GM23338 (cell line): ENCODE results near the gene BAHCC1. TPM values are rescaled to one million over a fixed set of nuclear protein-coding genes. Genes with fewer than 3 reads are reported as not detected.

Experiments
- ATAC-seq: fragments of 200-7000 bp; cut with Tn5 transposase; 3 replicates; pipeline ENCODE4 v1.9.1; 2020
- DNase-seq: peaks from one replicate; pipeline ENCODE4 v3.0.0-alpha.2; 2015; ENCODE audit warnings: low spot score
- H2AFZ ChIP-seq: fragments of 200-600 bp; sonication (generic); 2 replicates; pipeline ENCODE4 v1.8.0; 2016; ENCODE audit warnings: antibody characterized with exemption, mild to moderate bottlenecking, moderate library complexity
- H3F3A ChIP-seq: fragments of 200-600 bp; sonication (generic); replicated peaks from 2 replicates; pipeline ENCODE4 v1.8.0; 2017; ENCODE audit warnings: antibody characterized with exemption, mixed run types, low read depth
- H3K27ac ChIP-seq: fragments of 200-600 bp; sonication (generic); 2 replicates; pipeline ENCODE4 v1.6.1; 2016; ENCODE audit warnings: low read depth
- H3K27me3 ChIP-seq: fragments of 200-600 bp; sonication (generic); 2 replicates; pipeline ENCODE4 v1.8.0; 2016; ENCODE audit warnings: mild to moderate bottlenecking, mixed run types, moderate library complexity; ENCODE audit not compliant: insufficient read depth
- H3K36me3 ChIP-seq: fragments of 200-600 bp; sonication (generic); 2 replicates; pipeline ENCODE4 v1.8.0; 2016; ENCODE audit warnings: mild to moderate bottlenecking; ENCODE audit not compliant: insufficient read depth
- H3K4me1 ChIP-seq: fragments of 200-600 bp; sonication (generic); 2 replicates; pipeline ENCODE4 v1.8.0; 2016; ENCODE audit warnings: mild to moderate bottlenecking, moderate library complexity; ENCODE audit not compliant: insufficient read depth
- H3K4me2 ChIP-seq: fragments of 200-600 bp; sonication (generic); 2 replicates; pipeline ENCODE4 v1.7.1; 2017; ENCODE audit warnings: mixed run types
- H3K4me3 ChIP-seq: fragments of 200-600 bp; sonication (generic); 2 replicates; pipeline ENCODE4 v1.6.1; 2016; ENCODE audit warnings: mixed run types
- H3K79me2 ChIP-seq: fragments of 200-600 bp; sonication (generic); replicated peaks from 2 replicates; pipeline ENCODE4 v1.8.0; 2017; ENCODE audit warnings: mild to moderate bottlenecking; ENCODE audit not compliant: insufficient read depth
- H3K9me2 ChIP-seq: fragments of 200-600 bp; sonication (generic); 2 replicates; pipeline ENCODE4 v1.8.0; 2017; ENCODE audit not compliant: insufficient read depth
- H4K20me1 ChIP-seq: fragments of 200-600 bp; sonication (generic); replicated peaks from 2 replicates; pipeline ENCODE4 v1.8.0; 2017; ENCODE audit warnings: mild to moderate bottlenecking; ENCODE audit not compliant: insufficient read depth
- H3K27ac Mint-ChIP-seq: 2 replicates; pipeline ENCODE4 v1.8.0; 2020; ENCODE audit warnings: inconsistent platforms, mild to moderate bottlenecking, moderate library complexity, mixed read lengths
- H3K27me3 Mint-ChIP-seq: 3 replicates; pipeline ENCODE4 v1.8.0; 2022; ENCODE audit warnings: low read depth, mild to moderate bottlenecking, moderate library complexity, mixed read lengths, inconsistent platforms; ENCODE audit not compliant: insufficient read depth, poor library complexity
- H3K36me3 Mint-ChIP-seq: 3 replicates; pipeline ENCODE4 v1.8.0; 2021; ENCODE audit warnings: low read depth, mild to moderate bottlenecking, inconsistent platforms, moderate library complexity, mixed read lengths
- H3K4me1 Mint-ChIP-seq: 3 replicates; pipeline ENCODE4 v1.8.0; 2020; ENCODE audit warnings: mild to moderate bottlenecking, inconsistent platforms, mixed read lengths
- H3K4me3 Mint-ChIP-seq: 3 replicates; pipeline ENCODE4 v1.8.0; 2021; ENCODE audit warnings: moderate library complexity, mild to moderate bottlenecking, inconsistent platforms, mixed read lengths
- H3K9me3 Mint-ChIP-seq: 3 replicates; pipeline ENCODE4 v1.8.0; 2020; ENCODE audit warnings: moderate library complexity, mild to moderate bottlenecking, inconsistent platforms, mixed read lengths
- EZH2 ChIP-seq: fragments of 200-600 bp; sonication (generic); IDR thresholded peaks from one replicate; pipeline ENCODE4 v1.8.0; 2017; ENCODE audit warnings: antibody characterized with exemption, mild to moderate bottlenecking, low read depth; ENCODE audit not compliant: unreplicated experiment
- JUNB ChIP-seq: IDR thresholded peaks from one replicate; pipeline ENCODE4 v1.6.1; 2016; ENCODE audit warnings: antibody characterized with exemption; ENCODE audit not compliant: unreplicated experiment
- NANOG ChIP-seq: IDR thresholded peaks from 2 replicates; pipeline ENCODE4 v1.6.1; 2016; ENCODE audit warnings: antibody characterized with exemption, borderline replicate concordance
- POLR2AphosphoS5 ChIP-seq: IDR thresholded peaks from 2 replicates; pipeline ENCODE4 v1.6.1; 2016; ENCODE audit warnings: antibody characterized with exemption, low read depth
- STAT1 ChIP-seq: IDR thresholded peaks from one replicate; pipeline ENCODE4 v1.6.1; 2016; ENCODE audit warnings: antibody characterized with exemption; ENCODE audit not compliant: unreplicated experiment
- ZNF114 ChIP-seq: fragments of 250-450 bp; sonication (Bioruptor Pico); IDR thresholded peaks from 2 replicates; pipeline ENCODE4 v1.5.0; 2020; ENCODE audit warnings: mild to moderate bottlenecking, moderate library complexity
- ZNF331 ChIP-seq: fragments of 250-450 bp; sonication (Bioruptor Pico); IDR thresholded peaks from 2 replicates; pipeline ENCODE4 v1.5.0; 2020; ENCODE audit warnings: low read depth, mild to moderate bottlenecking, moderate library complexity
- polyA plus RNA-seq: library from polyadenylated mRNA; unstranded; fragments of >200 nt; fragmentation: Nextera tagmentation; extraction: Ambion mirVana; gene quantifications from 2 replicates; pipeline ENCODE4 v1.2.1, GENCODE V29; 2016
- total RNA-seq: library from RNA; depleted of rRNA; stranded (reverse); fragments of >200 nt; shearing (Covaris generic); gene quantifications from 2 replicates; pipeline ENCODE4 v1.2.3, GENCODE V29; 2014
- TF ChIP-seq, protein P1 (sequence below), 2 experiments: fragments of 200-600 bp in 1 of 2; sonication (generic) in 1 of 2; conservative IDR thresholded peaks; 2 replicates each; pipeline versions ENCODE4 v1.5.1 to v1.6.1; 2016 to 2017; ENCODE audit warnings: antibody characterized with exemption in 2 of 2, low read depth in 2 of 2, mild to moderate bottlenecking in 2 of 2, moderate library complexity in 1 of 2
- TF ChIP-seq, protein P2 (sequence below): IDR thresholded peaks from one replicate; pipeline ENCODE4 v1.6.1; 2018; ENCODE audit warnings: antibody characterized with exemption; ENCODE audit not compliant: unreplicated experiment
- TF ChIP-seq, protein P3 (sequence below): IDR thresholded peaks from 2 replicates; pipeline ENCODE4 v1.6.1; 2016; ENCODE audit warnings: antibody characterized with exemption

The BAHCC1 gene
- total and polyA plus RNA-seq, 2 experiments from 2014 or later: 0.24 to 1.1 TPM

- ATAC-seq (no peak), DNase-seq (no peak)
- no peak overlapping the region for H3K27ac Mint-ChIP-seq
- no peaks in the 10 kb centered on the region for H3K4me1 Mint-ChIP-seq
- H3K9me3 Mint-ChIP-seq: no peaks in the 10 kb centered on the region
- H3K9me2 ChIP-seq: no peaks in the 10 kb centered on the region
- peaks cover 6% of the 10 kb centered on the region for H3K27me3 Mint-ChIP-seq
- H3K4me2 ChIP-seq: no peak overlapping the region
- TF ChIP-seq JUNB: no peak
- no peak for TF ChIP-seq ZNF114
- H3K27me3 ChIP-seq: no peaks in the 10 kb centered on the region
- H3F3A ChIP-seq: no peaks in the 10 kb centered on the region
- no peak overlapping the region for H3K4me3 Mint-ChIP-seq
- H3K4me3 ChIP-seq: no peak overlapping the region
- H3K79me2 ChIP-seq: no peaks in the 10 kb centered on the region
- H4K20me1 ChIP-seq: no peaks in the 10 kb centered on the region
- H3K36me3 Mint-ChIP-seq: no peaks in the 10 kb centered on the region
- no peak overlapping the region for H2AFZ ChIP-seq
- peaks cover 5% of the 10 kb centered on the region; the same call in 1 of the 2 replicates for H3K4me1 ChIP-seq
- H3K36me3 ChIP-seq: no peaks in the 10 kb centered on the region
- no peak overlapping the region for H3K27ac ChIP-seq
These were observed 44.8 kb downstream of the BAHCC1 start for GRCh38 chr17:81440051-81440471.

- Mint-ChIP-seq H3K27ac (no peak overlapping the region), H3K4me1 (no peaks in the 10 kb centered on the region), H3K27me3 (peaks cover 6% of the 10 kb centered on the region), H3K4me3 (no peak overlapping the region; the same call in 2 of the 3 replicates), H3K36me3 (no peaks in the 10 kb centered on the region), H3K9me3 (no peaks in the 10 kb centered on the region)
- H3K4me2 ChIP-seq: no peak overlapping the region
- no peaks in the 10 kb centered on the region for H3K36me3 ChIP-seq
- TF ChIP-seq, protein P1, sequence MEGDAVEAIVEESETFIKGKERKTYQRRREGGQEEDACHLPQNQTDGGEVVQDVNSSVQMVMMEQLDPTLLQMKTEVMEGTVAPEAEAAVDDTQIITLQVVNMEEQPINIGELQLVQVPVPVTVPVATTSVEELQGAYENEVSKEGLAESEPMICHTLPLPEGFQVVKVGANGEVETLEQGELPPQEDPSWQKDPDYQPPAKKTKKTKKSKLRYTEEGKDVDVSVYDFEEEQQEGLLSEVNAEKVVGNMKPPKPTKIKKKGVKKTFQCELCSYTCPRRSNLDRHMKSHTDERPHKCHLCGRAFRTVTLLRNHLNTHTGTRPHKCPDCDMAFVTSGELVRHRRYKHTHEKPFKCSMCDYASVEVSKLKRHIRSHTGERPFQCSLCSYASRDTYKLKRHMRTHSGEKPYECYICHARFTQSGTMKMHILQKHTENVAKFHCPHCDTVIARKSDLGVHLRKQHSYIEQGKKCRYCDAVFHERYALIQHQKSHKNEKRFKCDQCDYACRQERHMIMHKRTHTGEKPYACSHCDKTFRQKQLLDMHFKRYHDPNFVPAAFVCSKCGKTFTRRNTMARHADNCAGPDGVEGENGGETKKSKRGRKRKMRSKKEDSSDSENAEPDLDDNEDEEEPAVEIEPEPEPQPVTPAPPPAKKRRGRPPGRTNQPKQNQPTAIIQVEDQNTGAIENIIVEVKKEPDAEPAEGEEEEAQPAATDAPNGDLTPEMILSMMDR (conservative IDR thresholded peaks at IDR 0.05; ENCODE audit: low read depth in 2 of 2): peak; percentile 63 to 82
- no peak for TF ChIP-seq JUNB
- peak overlapping the region; percentile 78; the same call in 1 of the 2 replicates for H2AFZ ChIP-seq
- H3K9me2 ChIP-seq: no peaks in the 10 kb centered on the region
- no peaks in the 10 kb centered on the region for H3F3A ChIP-seq
- no peaks in the 10 kb centered on the region for H4K20me1 ChIP-seq
- peak; percentile 78 for ATAC-seq
- H3K27ac ChIP-seq: no peak overlapping the region
- peaks cover 5% of the 10 kb centered on the region; the same call in 1 of the 2 replicates for H3K4me1 ChIP-seq
- H3K27me3 ChIP-seq: no peaks in the 10 kb centered on the region
- peak; percentile 88 for DNase-seq
- H3K4me3 ChIP-seq: no peak overlapping the region
- no peaks in the 10 kb centered on the region for H3K79me2 ChIP-seq
These were observed 45.4 kb downstream of the BAHCC1 start for GRCh38 chr17:81440511-81441244.

DNA sequence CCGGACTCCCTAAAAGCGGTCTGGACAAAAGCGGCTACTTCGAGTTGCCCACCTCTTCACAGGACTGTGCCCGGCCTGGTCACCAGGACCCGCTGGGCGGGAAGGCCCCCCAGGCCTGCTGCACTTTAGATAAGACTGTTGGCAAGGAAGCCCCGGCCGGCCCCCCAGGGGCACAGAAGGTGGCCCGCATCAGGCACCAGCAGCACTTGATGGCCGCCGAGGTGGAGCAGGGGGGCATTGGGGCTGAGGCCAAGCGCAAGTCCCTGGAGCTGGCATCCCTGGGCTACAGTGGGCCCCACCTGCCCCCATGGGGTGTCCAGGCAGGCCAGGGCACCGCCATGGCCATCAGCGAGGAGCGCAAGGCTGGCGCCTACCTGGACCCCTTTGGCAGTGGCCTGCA lies 47.5 kb downstream of the BAHCC1 start:
- Histone ChIP-seq H3F3A (no peaks in the 10 kb centered on the region), H4K20me1 (no peaks in the 10 kb centered on the region), H3K4me2 (no peak overlapping the region), H3K79me2 (no peaks in the 10 kb centered on the region), H3K27ac (no peak overlapping the region), H3K9me2 (no peaks in the 10 kb centered on the region), H3K4me3 (no peak overlapping the region), H3K36me3 (no peaks in the 10 kb centered on the region), H3K4me1 (peaks cover 5% of the 10 kb centered on the region; the same call in 1 of the 2 replicates), H3K27me3 (no peaks in the 10 kb centered on the region), H2AFZ (no peak overlapping the region)
- Mint-ChIP-seq H3K9me3 (no peaks in the 10 kb centered on the region), H3K4me3 (no peak overlapping the region), H3K27ac (no peak overlapping the region), H3K27me3 (peaks cover 10% of the 10 kb centered on the region), H3K36me3 (no peaks in the 10 kb centered on the region), H3K4me1 (no peaks in the 10 kb centered on the region)
- ATAC-seq (no peak), DNase-seq (no peak)
- TF ChIP-seq POLR2AphosphoS5 (no peak), EZH2 (no peak), NANOG (no peak), JUNB (no peak), ZNF331 (CRISPR knock-in tag) (no peak), STAT1 (no peak)
- TF ChIP-seq, protein P2, sequence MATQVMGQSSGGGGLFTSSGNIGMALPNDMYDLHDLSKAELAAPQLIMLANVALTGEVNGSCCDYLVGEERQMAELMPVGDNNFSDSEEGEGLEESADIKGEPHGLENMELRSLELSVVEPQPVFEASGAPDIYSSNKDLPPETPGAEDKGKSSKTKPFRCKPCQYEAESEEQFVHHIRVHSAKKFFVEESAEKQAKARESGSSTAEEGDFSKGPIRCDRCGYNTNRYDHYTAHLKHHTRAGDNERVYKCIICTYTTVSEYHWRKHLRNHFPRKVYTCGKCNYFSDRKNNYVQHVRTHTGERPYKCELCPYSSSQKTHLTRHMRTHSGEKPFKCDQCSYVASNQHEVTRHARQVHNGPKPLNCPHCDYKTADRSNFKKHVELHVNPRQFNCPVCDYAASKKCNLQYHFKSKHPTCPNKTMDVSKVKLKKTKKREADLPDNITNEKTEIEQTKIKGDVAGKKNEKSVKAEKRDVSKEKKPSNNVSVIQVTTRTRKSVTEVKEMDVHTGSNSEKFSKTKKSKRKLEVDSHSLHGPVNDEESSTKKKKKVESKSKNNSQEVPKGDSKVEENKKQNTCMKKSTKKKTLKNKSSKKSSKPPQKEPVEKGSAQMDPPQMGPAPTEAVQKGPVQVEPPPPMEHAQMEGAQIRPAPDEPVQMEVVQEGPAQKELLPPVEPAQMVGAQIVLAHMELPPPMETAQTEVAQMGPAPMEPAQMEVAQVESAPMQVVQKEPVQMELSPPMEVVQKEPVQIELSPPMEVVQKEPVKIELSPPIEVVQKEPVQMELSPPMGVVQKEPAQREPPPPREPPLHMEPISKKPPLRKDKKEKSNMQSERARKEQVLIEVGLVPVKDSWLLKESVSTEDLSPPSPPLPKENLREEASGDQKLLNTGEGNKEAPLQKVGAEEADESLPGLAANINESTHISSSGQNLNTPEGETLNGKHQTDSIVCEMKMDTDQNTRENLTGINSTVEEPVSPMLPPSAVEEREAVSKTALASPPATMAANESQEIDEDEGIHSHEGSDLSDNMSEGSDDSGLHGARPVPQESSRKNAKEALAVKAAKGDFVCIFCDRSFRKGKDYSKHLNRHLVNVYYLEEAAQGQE: no peak
- TF ChIP-seq, protein P1 (conservative IDR thresholded peaks at IDR 0.05; ENCODE audit: low read depth in 2 of 2): no peak
- TF ChIP-seq, protein P3, sequence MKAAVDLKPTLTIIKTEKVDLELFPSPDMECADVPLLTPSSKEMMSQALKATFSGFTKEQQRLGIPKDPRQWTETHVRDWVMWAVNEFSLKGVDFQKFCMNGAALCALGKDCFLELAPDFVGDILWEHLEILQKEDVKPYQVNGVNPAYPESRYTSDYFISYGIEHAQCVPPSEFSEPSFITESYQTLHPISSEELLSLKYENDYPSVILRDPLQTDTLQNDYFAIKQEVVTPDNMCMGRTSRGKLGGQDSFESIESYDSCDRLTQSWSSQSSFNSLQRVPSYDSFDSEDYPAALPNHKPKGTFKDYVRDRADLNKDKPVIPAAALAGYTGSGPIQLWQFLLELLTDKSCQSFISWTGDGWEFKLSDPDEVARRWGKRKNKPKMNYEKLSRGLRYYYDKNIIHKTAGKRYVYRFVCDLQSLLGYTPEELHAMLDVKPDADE: no peak
